ENCODE results near the gene RETREG2.

RETREG2 gene

GRCh38 chr2:219216535-219216915 is 38.5 kb downstream of the RETREG2 start:
- no peak for DNase-seq

GRCh38 chr2:219218217-219218731 is 40.2 kb downstream of the RETREG2 start:
- no peak for DNase-seq

DNA sequence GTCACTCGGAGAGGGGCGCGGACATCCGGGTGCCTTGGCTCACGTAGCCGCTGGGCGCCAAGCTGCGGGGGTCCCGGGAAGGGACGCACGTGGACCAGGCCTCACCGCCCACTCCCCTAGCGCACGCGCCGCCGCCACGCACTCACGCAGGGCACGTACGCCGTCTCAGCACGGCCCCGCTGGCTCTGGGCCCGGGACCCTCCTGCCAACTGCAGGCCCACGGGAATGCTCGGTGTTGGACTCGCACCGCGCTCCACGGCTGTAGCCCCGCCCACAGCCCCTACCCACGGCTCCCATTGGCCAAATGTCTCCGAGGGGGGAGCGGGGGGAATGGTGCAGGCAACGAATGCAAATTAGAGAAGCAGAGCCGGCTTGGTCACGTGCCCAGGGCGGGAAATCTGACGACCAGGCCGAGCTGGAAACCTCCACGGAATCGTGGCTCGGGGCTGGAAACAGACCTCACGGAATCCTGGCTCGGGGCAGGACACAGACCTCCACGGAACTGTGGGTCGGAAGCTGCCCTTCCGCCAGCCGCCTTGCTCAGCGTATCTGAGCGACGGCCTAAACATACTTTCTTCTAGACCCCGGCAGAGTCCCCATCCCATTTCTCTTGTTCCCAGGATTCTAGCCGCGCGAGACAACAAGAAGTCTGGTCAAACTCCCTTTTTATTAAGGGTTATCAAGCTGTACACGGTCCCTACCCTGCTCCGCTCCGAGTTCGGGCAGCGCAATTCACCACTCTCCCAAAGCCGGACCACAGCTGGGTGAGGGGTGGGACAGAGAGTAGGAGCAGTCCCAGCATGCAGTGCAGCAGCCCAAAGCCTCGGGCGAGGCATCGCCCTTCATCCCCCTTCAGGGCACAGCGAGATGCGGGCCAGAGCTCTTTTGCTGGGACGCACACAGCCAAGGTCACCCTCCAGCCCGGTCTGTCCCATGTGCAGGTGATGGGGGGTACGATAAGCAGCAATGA is 40.9 kb downstream of the RETREG2 start, which contains the start of gene ABCB6:
Gene ABCB6 (minus strand): TSS at position 227 of the 970 bp plus-strand sequence. CDS start 285 bp downstream, outside the sequence.
- peak; percentile 12 for DNase-seq

GRCh38 chr2:219219784-219220532 is 41.9 kb downstream of the RETREG2 start:
- DNase-seq, result no peak

GRCh38 chr2:219220652-219221402 is 42.8 kb downstream of the RETREG2 start:
- DNase-seq, result no peak

- no peak for DNase-seq
These were observed 44.0 kb downstream of the RETREG2 start for GRCh38 chr2:219221957-219222518.

- DNase-seq, result no peak
These were observed 45.9 kb downstream of the RETREG2 start for GRCh38 chr2:219223831-219224610.

GRCh38 chr2:219225350-219225749 is 47.3 kb downstream of the RETREG2 start:
- no peak for DNase-seq

GRCh38 chr2:219228041-219228910 is 50.2 kb downstream of the RETREG2 start:
- no peak for DNase-seq

GRCh38 chr2:219228911-219229304 is 50.8 kb downstream of the RETREG2 start:
- no peak for DNase-seq

DNA sequence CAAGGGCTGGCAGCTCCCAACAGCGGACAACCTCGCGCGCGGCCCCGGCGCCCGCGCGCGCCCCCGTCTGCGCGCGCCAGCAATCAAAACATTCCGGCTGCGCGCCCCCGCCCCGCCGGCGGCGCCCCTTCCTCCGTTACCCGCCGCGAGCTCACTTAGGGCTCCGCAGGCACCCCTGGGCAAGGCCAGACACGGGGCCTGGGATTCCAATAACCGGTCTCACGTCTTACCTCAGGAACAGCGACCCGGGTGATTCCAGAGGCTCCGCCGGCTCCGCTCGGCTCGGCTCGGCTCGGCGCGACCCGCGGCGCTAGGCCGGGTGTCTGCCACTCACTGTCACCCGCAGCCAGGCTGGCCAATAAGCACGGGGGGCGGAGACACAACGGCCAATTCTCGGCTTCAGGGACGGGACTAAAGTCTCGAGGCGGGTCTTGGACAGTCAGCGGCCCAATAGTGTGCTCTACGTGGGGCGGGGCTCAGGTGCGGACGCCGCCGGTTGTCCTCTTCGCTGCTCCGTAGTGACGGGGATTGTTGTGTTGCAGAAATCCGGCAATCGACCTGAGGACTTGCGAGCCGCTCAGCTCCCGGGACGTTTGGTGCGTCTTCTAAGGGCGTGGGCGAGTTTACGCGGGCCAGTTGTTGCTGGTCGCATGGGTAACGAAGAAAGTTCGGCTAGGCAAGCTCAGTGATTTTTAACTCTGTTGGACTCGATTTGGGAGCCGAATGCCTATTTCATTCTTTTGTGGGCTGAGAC is 51.4 kb downstream of the RETREG2 start, which contains the start of the genes ANKZF1 and ATG9A:
Gene ANKZF1 (plus strand): TSS at position 502 of the 754 bp plus-strand sequence. CDS start 452 bp downstream, outside the sequence.
Gene ATG9A (minus strand): TSS at position 332 of the 754 bp plus-strand sequence. CDS start 1,612 bp downstream, outside the sequence.
- peak; percentile 83 for DNase-seq

DNA sequence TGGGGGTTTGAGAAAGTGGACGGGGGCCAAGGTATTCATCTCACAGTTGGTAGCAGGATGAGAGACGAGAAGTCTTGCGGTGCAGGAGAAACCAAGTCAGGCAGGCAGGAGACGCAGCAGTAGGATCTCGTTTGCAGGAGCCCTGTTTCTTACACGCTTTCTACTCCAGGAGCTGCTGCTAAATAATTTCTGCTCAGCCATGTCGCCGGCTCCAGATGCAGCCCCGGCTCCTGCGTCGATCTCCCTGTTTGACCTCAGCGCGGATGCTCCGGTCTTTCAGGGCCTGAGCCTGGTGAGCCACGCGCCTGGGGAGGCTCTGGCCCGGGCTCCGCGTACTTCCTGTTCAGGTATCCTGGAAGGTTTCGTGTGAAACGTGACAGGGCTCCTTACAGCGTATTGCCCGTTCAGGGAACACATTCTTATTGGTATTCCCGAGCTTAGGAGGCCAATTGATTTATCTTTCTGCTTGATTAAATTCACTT is 52.0 kb downstream of the RETREG2 start:
- DNase-seq, result no peak

DNA sequence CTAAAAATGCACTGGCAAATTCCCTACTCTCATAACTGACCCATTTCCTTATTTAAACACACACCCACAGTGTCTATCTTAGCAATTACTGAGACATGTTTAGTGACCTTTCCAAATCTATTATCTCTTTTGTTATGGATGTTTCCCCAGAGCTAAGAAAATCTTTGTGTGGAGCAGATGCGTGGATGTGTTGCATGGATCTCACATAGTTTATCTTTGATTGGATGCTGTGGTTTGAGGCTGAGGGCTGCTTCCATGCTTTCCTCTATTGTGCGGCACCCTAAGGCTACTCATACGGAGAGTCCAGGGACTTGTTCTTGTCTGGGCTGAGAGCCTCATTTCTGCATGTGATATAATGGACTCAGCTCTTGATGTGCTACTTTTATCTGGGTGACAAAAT is 56.3 kb downstream of the RETREG2 start:
- DNase-seq, result no peak
